Spleen (tissue), 11 donors: Measurements from ENCODE around the gene FAT4. TPM values are rescaled to one million over a fixed set of nuclear protein-coding genes. Genes with fewer than 3 reads are reported as not detected.

Experiments used
- DNase-seq: peaks from one replicate; pipeline ENCODE4 v3.0.0-alpha.2; 2020
- H3K27ac ChIP-seq, 8 donors: fragments of 200-600 bp; sonication (generic) in 7 of 8; 1 replicate in 4 of 8; 2 replicates in 4 of 8; pipeline versions ENCODE4 v1.5.0 to v1.8.0; 2016 to 2021; ENCODE audit warnings: inconsistent platforms in 4 of 8, mild to moderate bottlenecking in 4 of 8, moderate library complexity in 1 of 8
- H3K27me3 ChIP-seq, 7 donors: fragments of 200-600 bp; sonication (generic) in 6 of 7; replicated peaks in 1 of 7; 1 replicate in 4 of 7; 2 replicates in 3 of 7; pipeline versions ENCODE4 v1.5.0 to v1.8.0; 2016 to 2021; ENCODE audit warnings: inconsistent platforms in 3 of 7, mild to moderate bottlenecking in 1 of 7
- H3K36me3 ChIP-seq, 6 donors: fragments of 200-600 bp; sonication (generic) in 5 of 6; 1 replicate in 4 of 6; 2 replicates in 2 of 6; pipeline versions ENCODE4 v1.5.0 to v1.8.0; 2016 to 2021; ENCODE audit warnings: inconsistent platforms in 2 of 6
- H3K4me1 ChIP-seq, 6 donors: fragments of 200-600 bp; sonication (generic) in 5 of 6; 1 replicate in 3 of 6; 2 replicates in 3 of 6; pipeline versions ENCODE4 v1.5.0 to v1.8.0; 2016 to 2021; ENCODE audit warnings: inconsistent platforms in 3 of 6
- H3K4me3 ChIP-seq, 8 donors: fragments of 200-600 bp; sonication (generic) in 7 of 8; 1 replicate in 4 of 8; 2 replicates in 4 of 8; pipeline versions ENCODE4 v1.5.0 to v1.8.0; 2016 to 2021; ENCODE audit warnings: inconsistent platforms in 4 of 8, mild to moderate bottlenecking in 4 of 8, moderate library complexity in 2 of 8
- H3K9me3 ChIP-seq, 8 donors: fragments of 200-600 bp; sonication (generic) in 7 of 8; 1 replicate in 4 of 8; 2 replicates in 4 of 8; pipeline versions ENCODE4 v1.5.0 to v1.8.0; 2016 to 2021; ENCODE audit warnings: inconsistent platforms in 4 of 8
- CTCF ChIP-seq, 11 experiments: fragments of 200-600 bp in 7 of 11; fragments of 450-650 bp in 4 of 11; sonication (generic) in 4 of 11; IDR thresholded peaks in 8 of 11; conservative IDR thresholded peaks in 3 of 11; 1 replicate in 7 of 11; 2 replicates in 4 of 11; pipeline versions ENCODE4 v1.4.0 to v1.8.0; 2016 to 2021; ENCODE audit warnings: antibody characterized with exemption in 11 of 11, inconsistent platforms in 4 of 11, mild to moderate bottlenecking in 1 of 11
- POLR2A ChIP-seq, 3 donors: fragments of 450-650 bp; IDR thresholded peaks; one replicate each; pipeline ENCODE4 v1.5.1; 2017; ENCODE audit warnings: antibody characterized with exemption in 3 of 3, mild to moderate bottlenecking in 1 of 3
- POLR2AphosphoS5 ChIP-seq, 3 donors: sonication (generic); formaldehyde crosslinking; IDR thresholded peaks; one replicate each; pipeline ENCODE4 v1.5.1; 2017; ENCODE audit warnings: antibody characterized with exemption in 3 of 3
- WGBS, 5 donors: extraction: QIAGEN DNeasy Blood & Tissue Kit in 3 of 5; methylation state at CpG; one replicate each; pipeline versions ENCODE4 v1.1.5 to v1.1.7; 2013 to 2018; 5-methylcytosine and 5-hydroxymethylcytosine counted together
- intact Hi-C: fragments of 100-400 bp; cut with DNase I; formaldehyde crosslinking; loops from one replicate; pipeline ENCODE4 v1.15.0; 2023; ENCODE audit warnings: low total_unique reads
- polyA plus RNA-seq, 3 donors: library from polyadenylated mRNA; stranded (reverse); fragments of 200-250 nt; gene quantifications; one replicate each; pipeline ENCODE4 v1.2.1, GENCODE V29; 2013
- total RNA-seq, 7 donors: library from RNA; depleted of rRNA in 3 of 7; stranded (reverse); fragments of >200 nt in 3 of 7; fragmentation: NEBNext Ultra II Directional in 4 of 7; extraction: Animal tissue kit (Norgen Biotek cat#: 25700) in 4 of 7; gene quantifications; one replicate each; pipeline versions ENCODE4 v1.1.0 to v1.2.1, GENCODE V29; 2016 to 2021
- donor health status: healthy with polysubstance abuse.
- donor health status: DM: no; HTN: no; CAD: no; lungs with moderate emphysema.
- donor health status: DM: no; HTN: no; CAD: no.
- donor health status: Bipolar disorder and iron deficiency.
- donor health status: healthy.
- donor health status: DM: no; HTN: no; CAD: no.
- donor health status: DM: yes; HTN: yes; CAD: no.

FAT4 gene
- total and polyA plus RNA-seq, 10 donors: 0.24 to 41.2 (median 18.2) TPM

DNA sequence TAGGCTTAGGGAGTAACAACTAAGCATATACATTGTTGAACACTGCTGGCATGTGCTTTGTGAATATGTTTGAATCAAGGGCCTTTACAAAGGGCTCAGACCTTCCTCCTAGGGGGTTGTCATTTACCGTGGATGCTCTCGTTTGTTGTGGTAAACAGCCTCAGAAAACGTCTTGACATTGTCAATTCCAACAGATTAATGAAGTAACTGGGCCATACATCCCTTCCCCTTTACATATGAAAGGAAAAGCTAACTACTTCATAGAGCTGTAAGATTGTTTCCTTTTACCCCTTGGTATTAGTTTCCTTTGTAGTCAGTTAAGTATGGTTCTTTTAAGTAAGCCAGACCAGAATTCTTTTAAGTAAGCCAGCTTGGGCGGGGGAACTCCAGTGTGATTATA lies 42.9 kb downstream of the FAT4 start:
- WGBS, 5 donors: 48 to 66% (median 61%) methylated on average over 4 of the region's 4 CpGs
- H3K27me3 ChIP-seq: no peaks in the 10 kb centered on the region
- TF ChIP-seq POLR2AphosphoS5 (IDR thresholded peaks at IDR 0.05): no peak
- TF ChIP-seq CTCF (IDR thresholded peaks at IDR 0.05 in 8 of 11, conservative IDR thresholded peaks at IDR 0.05 in 3 of 11): no peak
- TF ChIP-seq POLR2A (IDR thresholded peaks at IDR 0.05): no peak
- intact Hi-C loops: no loop called here
- DNase-seq: no peak
- H3K9me3 ChIP-seq: no peaks in the 10 kb centered on the region
- H3K4me1 ChIP-seq: peaks cover 0 to 2% (median 0%) of the 10 kb centered on the region in 6 donors
- no peaks in the 10 kb centered on the region for H3K36me3 ChIP-seq
- H3K4me3 ChIP-seq: no peak overlapping the region
- H3K27ac ChIP-seq: no peak overlapping the region

DNA sequence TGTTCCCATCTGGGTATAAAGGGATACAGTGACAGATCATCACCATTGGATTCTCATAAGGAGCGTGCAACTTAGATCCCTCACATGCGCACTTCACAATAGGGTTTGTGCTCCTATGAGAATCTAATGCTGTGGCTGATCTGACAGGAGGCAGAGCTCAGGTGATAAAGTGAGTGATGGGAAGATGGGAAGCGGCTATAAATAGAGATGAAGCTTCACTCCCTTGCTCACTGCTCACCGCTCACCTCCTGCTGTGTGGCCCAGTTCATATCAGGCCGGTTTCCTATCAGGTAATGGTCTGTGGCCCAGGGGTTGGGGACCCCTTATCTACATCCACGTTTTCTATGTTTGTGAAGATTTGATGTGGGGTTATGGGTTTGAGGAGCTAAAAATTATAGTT lies 43.7 kb downstream of the FAT4 start:
- WGBS, 5 donors: 87 to 95% (median 91%) methylated on average over 6 of the region's 6 CpGs
- Histone ChIP-seq H3K27ac (no peak overlapping the region), H3K36me3 (no peaks in the 10 kb centered on the region), H3K4me1 (peaks cover 0 to 2% (median 0%) of the 10 kb centered on the region in 6 donors), H3K9me3 (no peaks in the 10 kb centered on the region), H3K27me3 (no peaks in the 10 kb centered on the region), H3K4me3 (no peak overlapping the region)
- no peak for DNase-seq
- TF ChIP-seq CTCF (IDR thresholded peaks at IDR 0.05 in 8 of 11, conservative IDR thresholded peaks at IDR 0.05 in 3 of 11) (no peak), POLR2AphosphoS5 (IDR thresholded peaks at IDR 0.05) (no peak), POLR2A (IDR thresholded peaks at IDR 0.05) (no peak)
- intact Hi-C loops: no loop called here

DNA sequence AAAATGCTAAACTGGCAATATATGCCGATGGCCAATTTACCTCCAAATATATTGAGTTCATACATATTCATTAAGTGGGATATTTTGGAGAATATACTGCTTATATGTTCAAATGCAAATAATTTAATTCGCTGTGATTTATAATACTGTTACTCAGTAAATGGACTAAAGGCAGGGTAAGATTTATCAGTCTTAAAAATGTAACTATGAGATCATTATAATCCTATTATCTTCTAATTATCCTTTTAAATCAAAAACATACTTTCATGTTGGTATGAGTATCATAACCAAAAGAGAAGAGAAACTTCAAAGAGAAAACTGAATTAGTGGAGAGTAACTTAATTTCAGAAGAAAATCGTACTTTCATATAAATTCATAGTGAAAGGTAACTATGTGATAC lies 44.6 kb downstream of the FAT4 start:
- no peak for DNase-seq
- Histone ChIP-seq H3K4me1 (peaks cover 0 to 2% (median 0%) of the 10 kb centered on the region in 6 donors), H3K27me3 (no peaks in the 10 kb centered on the region), H3K4me3 (no peak overlapping the region), H3K27ac (no peak overlapping the region), H3K9me3 (no peaks in the 10 kb centered on the region), H3K36me3 (no peaks in the 10 kb centered on the region)
- WGBS, 5 donors: 88 to 94% (median 91%) methylated on average over 3 of the region's 3 CpGs
- intact Hi-C loops: no loop called here
- TF ChIP-seq POLR2AphosphoS5 (IDR thresholded peaks at IDR 0.05) (no peak), CTCF (IDR thresholded peaks at IDR 0.05 in 8 of 11, conservative IDR thresholded peaks at IDR 0.05 in 3 of 11) (no peak), POLR2A (IDR thresholded peaks at IDR 0.05) (no peak)

DNA sequence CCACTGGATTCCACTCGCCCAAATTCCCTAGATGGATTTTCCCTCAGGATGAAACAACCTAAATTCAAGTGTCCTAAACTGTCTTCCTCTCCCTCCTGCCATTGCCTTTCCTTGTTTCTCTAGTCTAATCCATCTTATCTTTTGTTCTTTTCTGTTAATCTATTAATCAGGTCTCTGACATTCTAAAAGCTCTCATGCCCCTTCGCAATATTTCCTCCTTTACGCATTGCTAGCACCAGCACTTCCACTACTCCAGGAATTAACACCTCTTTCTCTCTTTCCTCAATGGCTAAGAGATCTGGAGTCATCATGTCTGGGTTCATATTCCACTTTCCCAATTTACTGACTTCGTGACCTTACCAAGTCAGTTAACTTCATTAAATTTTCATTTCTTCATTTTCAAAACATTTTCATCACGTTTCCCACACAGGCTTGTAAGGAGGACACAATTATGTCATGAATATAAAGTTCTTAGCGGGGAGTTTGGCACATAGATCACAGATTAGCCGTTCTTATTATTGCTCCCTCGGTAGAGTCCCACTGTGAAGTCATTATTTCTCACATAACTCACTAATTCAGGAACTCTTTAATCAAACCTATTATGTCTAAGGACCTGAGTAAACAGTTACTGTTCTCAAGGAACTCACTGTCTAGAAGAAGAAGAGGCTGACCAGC lies 45.3 kb downstream of the FAT4 start:
- no peaks in the 10 kb centered on the region for H3K36me3 ChIP-seq
- H3K27ac ChIP-seq: no peak overlapping the region
- no peaks in the 10 kb centered on the region for H3K9me3 ChIP-seq
- 71 to 90% (median 83%) methylated on average over 8 of the region's 8 CpGs for WGBS, 5 donors
- no peak for DNase-seq
- TF ChIP-seq CTCF (IDR thresholded peaks at IDR 0.05 in 8 of 11, conservative IDR thresholded peaks at IDR 0.05 in 3 of 11) (no peak), POLR2A (IDR thresholded peaks at IDR 0.05) (no peak), POLR2AphosphoS5 (IDR thresholded peaks at IDR 0.05) (no peak)
- no peaks in the 10 kb centered on the region for H3K27me3 ChIP-seq
- intact Hi-C loops: no loop called here
- peaks cover 0 to 2% (median 0%) of the 10 kb centered on the region in 6 donors for H3K4me1 ChIP-seq
- H3K4me3 ChIP-seq: no peak overlapping the region
